RPMI7951 (cell line): ENCODE results near the gene RABL3. TPM values are rescaled to one million over a fixed set of nuclear protein-coding genes. Genes with fewer than 3 reads are reported as not detected.
"Not testable (repeated sequence)": the region's sequence is repeated elsewhere in the genome, so short reads cannot be mapped to it uniquely, and the experiment has no call there.

Experiments used
- DNase-seq: peaks from one replicate; pipeline ENCODE4 v3.0.0-alpha.2; 2012; ENCODE audit warnings: low read depth
- total RNA-seq: library from RNA; depleted of rRNA; stranded (reverse); fragments of >200 nt; shearing (Covaris generic); gene quantifications from 2 replicates; pipeline ENCODE4 v1.2.3, GENCODE V29; 2014

RABL3 gene
- total RNA-seq, 1 experiment from 2014 or later = 32.0 TPM

GRCh38 chr3:120683213-120683612 lies 59.1 kb downstream of the RABL3 start:
- no peak for DNase-seq

- no peak for DNase-seq
Measured at GRCh38 chr3:120682095-120682681, 60.1 kb downstream of the RABL3 start, which contains the start of gene HGD. Gene HGD (minus strand): TSS chr3:120682239. CDS start chr3:120682111, 128 bp downstream.

- DNase-seq = no peak
Measured at GRCh38 chr3:120681506-120682038, 60.7 kb downstream of the RABL3 start.

- DNase-seq = no peak
Measured at GRCh38 chr3:120681018-120681417, 61.3 kb downstream of the RABL3 start.

- no peak for DNase-seq
Measured at GRCh38 chr3:120680193-120680894, 62.0 kb downstream of the RABL3 start.

- no peak for DNase-seq
Measured at GRCh38 chr3:120678984-120679383, 63.3 kb downstream of the RABL3 start.

GRCh38 chr3:120678331-120678947 lies 63.9 kb downstream of the RABL3 start:
- DNase-seq = peak; percentile 87

GRCh38 chr3:120677193-120677592 lies 65.1 kb downstream of the RABL3 start:
- not testable (repeated sequence) for DNase-seq

- no peak for DNase-seq
Measured at GRCh38 chr3:120673116-120673515, 69.2 kb downstream of the RABL3 start.

- no peak for DNase-seq
Measured at GRCh38 chr3:120670576-120670975, 71.7 kb downstream of the RABL3 start.

GRCh38 chr3:120664926-120665325 lies 77.4 kb downstream of the RABL3 start:
- DNase-seq = no peak

- no peak for DNase-seq
Measured at GRCh38 chr3:120661945-120662344, 80.4 kb downstream of the RABL3 start.

GRCh38 chr3:120661106-120661905 lies 81.0 kb downstream of the RABL3 start:
- no peak for DNase-seq

GRCh38 chr3:120659834-120660233 lies 82.5 kb downstream of the RABL3 start:
- no peak for DNase-seq

- no peak for DNase-seq
Measured at GRCh38 chr3:120659285-120659684, 83.0 kb downstream of the RABL3 start.

GRCh38 chr3:120652896-120653545 lies 89.3 kb downstream of the RABL3 start:
- no peak for DNase-seq

GRCh38 chr3:120652281-120652680 lies 90.0 kb downstream of the RABL3 start:
- DNase-seq = no peak

- no peak for DNase-seq
Measured at GRCh38 chr3:120650311-120650710, 92.0 kb downstream of the RABL3 start.

- no peak for DNase-seq
Measured at GRCh38 chr3:120649830-120650233, 92.5 kb downstream of the RABL3 start.

GRCh38 chr3:120648290-120648689 lies 94.0 kb downstream of the RABL3 start:
- DNase-seq = no peak

GRCh38 chr3:120646771-120647432 lies 95.4 kb downstream of the RABL3 start:
- DNase-seq = no peak
